CD4-positive, CD25-positive, alpha-beta regulatory T cell (primary cell): ENCODE data around the gene ID2. TPM values are rescaled to one million over a fixed set of nuclear protein-coding genes. Genes with fewer than 3 reads are reported as not detected.

Source experiments
- ATAC-seq, 2 donors: fragments of 150-1000 bp; cut with Tn5 transposase; one replicate each; pipeline ENCODE4 v1.10.0; 2021; ENCODE audit warnings: low read depth in 2 of 2, moderate number of reproducible peaks in 2 of 2, moderate library complexity in 1 of 2
- DNase-seq, 3 donors: peaks; one replicate each; pipeline versions ENCODE4 v3.0.0 to v3.0.0-alpha.2; 2012 to 2022; ENCODE audit warnings: mixed read lengths in 1 of 3
- H3K27ac ChIP-seq: one replicate; pipeline ENCODE4 v1.7.0; 2013; ENCODE audit warnings: mild to moderate bottlenecking, low read length; ENCODE audit not compliant: insufficient read depth, poor library complexity, severe bottlenecking
- H3K27me3 ChIP-seq: one replicate; pipeline ENCODE4 v1.7.0; 2013; ENCODE audit warnings: low read length; ENCODE audit not compliant: control insufficient read depth, insufficient read depth
- H3K36me3 ChIP-seq: one replicate; pipeline ENCODE4 v1.7.0; 2013; ENCODE audit warnings: mild to moderate bottlenecking, low read length, moderate library complexity; ENCODE audit not compliant: control insufficient read depth, insufficient read depth
- H3K4me1 ChIP-seq: 2 replicates; pipeline ENCODE4 v1.7.0; 2013; ENCODE audit warnings: mild to moderate bottlenecking, low read length; ENCODE audit not compliant: insufficient read depth, control insufficient read depth, poor library complexity, severe bottlenecking
- H3K4me3 ChIP-seq: one replicate; pipeline ENCODE4 v1.7.0; 2013; ENCODE audit warnings: low read depth, mild to moderate bottlenecking, low read length, moderate library complexity
- H3K9me3 ChIP-seq, 2 experiments: 1 replicate in 1 of 2; 2 replicates in 1 of 2; pipeline ENCODE4 v1.7.0; 2013; ENCODE audit warnings: low read length in 2 of 2, mild to moderate bottlenecking in 1 of 2, moderate library complexity in 1 of 2; ENCODE audit not compliant: control insufficient read depth in 2 of 2
- H3K27ac Mint-ChIP-seq, 3 donors: one replicate each; pipeline ENCODE4 v1.8.0; 2020 to 2022; ENCODE audit warnings: mild to moderate bottlenecking in 3 of 3, mixed read lengths in 3 of 3, moderate library complexity in 2 of 3
- H3K27me3 Mint-ChIP-seq: one replicate; pipeline ENCODE4 v1.8.0; 2022; ENCODE audit warnings: mild to moderate bottlenecking, mixed read lengths
- H3K36me3 Mint-ChIP-seq: one replicate; pipeline ENCODE4 v1.8.0; 2020; ENCODE audit warnings: mixed read lengths
- H3K4me1 Mint-ChIP-seq, 4 donors: one replicate each; pipeline ENCODE4 v1.8.0; 2020 to 2022; ENCODE audit warnings: mixed read lengths in 4 of 4, mild to moderate bottlenecking in 1 of 4
- H3K4me3 Mint-ChIP-seq, 4 donors: one replicate each; pipeline ENCODE4 v1.8.0; 2020 to 2022; ENCODE audit warnings: mild to moderate bottlenecking in 4 of 4, mixed read lengths in 4 of 4, moderate library complexity in 3 of 4
- H3K9me3 Mint-ChIP-seq, 7 donors: one replicate each; pipeline ENCODE4 v1.8.0; 2020 to 2022; ENCODE audit warnings: mixed read lengths in 7 of 7, mild to moderate bottlenecking in 3 of 7, moderate library complexity in 2 of 7
- polyA plus RNA-seq, 4 donors: library from polyadenylated mRNA; unstranded; fragments of 300-500 nt; fragmentation: Illumina TruSeq; gene quantifications; one replicate each; pipeline ENCODE4 v1.2.3, GENCODE V29; 2021
- total RNA-seq: library from RNA; stranded (reverse); gene quantifications from one replicate; pipeline ENCODE4 v1.2.3, GENCODE V29; 2022

The ID2 gene
- total and polyA plus RNA-seq, 5 donors from 2014 or later: 20.3 to 55.9 (median 26.5) TPM

- no peaks in the 10 kb centered on the region for H3K27me3 ChIP-seq
- Mint-ChIP-seq H3K9me3 (peaks cover 0 to 4% (median 0%) of the 10 kb centered on the region in 7 donors), H3K27me3 (peaks cover 6% of the 10 kb centered on the region), H3K36me3 (no peaks in the 10 kb centered on the region), H3K27ac (no peak overlapping the region), H3K4me3 (no peak overlapping the region), H3K4me1 (no peaks in the 10 kb centered on the region)
- no peak overlapping the region for H3K4me3 ChIP-seq
- H3K36me3 ChIP-seq: no peaks in the 10 kb centered on the region
- H3K4me1 ChIP-seq: no peaks in the 10 kb centered on the region
- no peak overlapping the region for H3K27ac ChIP-seq
- no peaks in the 10 kb centered on the region for H3K9me3 ChIP-seq
- ATAC-seq (no peak), DNase-seq (no peak)
These were observed 18.0 kb downstream of the ID2 start for GRCh38 chr2:8699839-8700238.

DNA sequence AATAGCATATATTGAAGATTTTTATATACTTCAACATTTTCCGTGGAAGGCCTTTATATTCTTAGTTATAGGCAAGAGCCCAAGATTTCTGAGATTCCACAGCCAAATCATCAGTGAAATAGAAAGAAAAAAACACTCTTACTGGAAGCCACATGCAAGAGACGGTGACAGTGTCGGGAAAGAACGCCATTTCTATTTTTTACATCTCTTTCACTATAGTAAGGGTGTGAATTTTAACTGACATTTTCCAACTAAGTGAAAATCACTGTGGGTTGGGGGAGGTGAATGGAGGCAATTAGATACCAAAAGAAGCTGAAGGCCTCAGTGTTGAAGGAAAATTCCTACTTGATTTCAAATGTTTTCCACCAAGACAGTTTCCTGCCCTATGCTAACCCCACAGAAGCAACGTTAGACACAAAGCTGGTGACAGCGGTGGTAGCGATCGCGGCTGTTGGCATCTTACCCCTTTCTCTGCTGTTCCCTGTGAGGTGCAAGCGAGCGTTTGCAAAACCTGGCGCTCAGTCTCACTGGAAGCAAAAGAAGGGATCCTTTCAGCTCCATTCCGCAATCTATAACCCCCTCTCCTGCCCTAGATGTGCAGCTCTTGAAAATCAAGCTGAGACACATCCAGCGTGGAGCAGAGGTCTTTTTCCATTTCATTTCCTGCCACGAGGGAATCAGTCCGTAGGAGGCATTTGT is 20.0 kb downstream of the ID2 start:
- ATAC-seq: no peak
- Mint-ChIP-seq H3K27me3 (no peaks in the 10 kb centered on the region), H3K4me1 (no peaks in the 10 kb centered on the region), H3K9me3 (peaks cover 0 to 4% (median 0%) of the 10 kb centered on the region in 7 donors), H3K27ac (no peak overlapping the region), H3K36me3 (no peaks in the 10 kb centered on the region), H3K4me3 (no peak overlapping the region)
- no peak for DNase-seq
- Histone ChIP-seq H3K36me3 (no peaks in the 10 kb centered on the region), H3K27ac (no peak overlapping the region), H3K4me1 (no peaks in the 10 kb centered on the region), H3K4me3 (no peak overlapping the region), H3K9me3 (no peaks in the 10 kb centered on the region), H3K27me3 (no peaks in the 10 kb centered on the region)

DNA sequence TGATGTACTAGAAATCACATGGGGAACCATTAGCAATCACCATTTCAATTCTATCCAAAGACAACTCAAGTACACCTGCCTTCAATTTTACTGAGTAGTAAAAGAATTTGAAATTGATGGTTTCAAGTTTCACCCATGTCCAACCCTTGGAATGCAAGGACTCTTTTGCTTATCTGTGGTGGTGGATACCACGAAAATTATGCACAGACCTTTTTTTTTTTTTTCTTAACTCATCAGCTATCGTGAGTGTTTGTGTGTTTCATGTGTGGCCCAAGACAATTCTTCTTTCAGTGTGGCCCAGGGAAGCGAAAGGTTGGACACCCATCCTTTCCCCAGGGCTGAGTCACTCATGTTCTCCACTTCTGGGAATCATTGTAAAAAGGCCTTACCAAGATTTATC is 23.1 kb downstream of the ID2 start:
- Mint-ChIP-seq H3K27me3 (peaks cover 7% of the 10 kb centered on the region), H3K4me1 (no peaks in the 10 kb centered on the region), H3K27ac (no peak overlapping the region), H3K4me3 (no peak overlapping the region), H3K36me3 (no peaks in the 10 kb centered on the region), H3K9me3 (peaks cover 0 to 2% (median 0%) of the 10 kb centered on the region in 7 donors)
- no peak for DNase-seq
- no peak for ATAC-seq
- Histone ChIP-seq H3K9me3 (no peaks in the 10 kb centered on the region), H3K4me3 (no peak overlapping the region), H3K4me1 (no peaks in the 10 kb centered on the region), H3K36me3 (no peaks in the 10 kb centered on the region), H3K27ac (no peak overlapping the region), H3K27me3 (no peaks in the 10 kb centered on the region)

DNA sequence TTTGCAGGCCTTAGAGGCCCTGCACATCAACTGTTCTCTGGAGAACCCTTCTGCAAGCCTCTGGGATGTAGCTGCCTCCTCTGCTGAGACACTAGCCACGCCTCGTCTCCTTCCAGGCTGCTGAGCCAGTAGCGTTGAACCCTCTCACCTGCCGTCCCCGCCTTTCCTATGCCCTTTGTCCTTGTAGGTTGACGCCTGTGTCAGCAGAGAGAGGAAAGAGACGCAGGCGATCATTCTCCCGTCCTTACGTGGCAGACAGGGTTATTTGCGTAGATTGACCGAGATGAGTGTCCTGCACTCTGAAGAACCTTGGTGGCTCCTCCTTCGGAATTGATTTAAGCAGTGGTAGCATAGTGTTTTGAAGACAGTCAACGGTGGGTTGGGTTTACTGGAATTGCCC is 27.8 kb downstream of the ID2 start:
- no peak for ATAC-seq
- H3K4me1 ChIP-seq: no peaks in the 10 kb centered on the region
- no peak overlapping the region for H3K27ac ChIP-seq
- no peak overlapping the region for H3K4me3 ChIP-seq
- no peak overlapping the region for H3K27ac Mint-ChIP-seq
- no peaks in the 10 kb centered on the region for H3K27me3 ChIP-seq
- no peaks in the 10 kb centered on the region for H3K36me3 ChIP-seq
- H3K9me3 ChIP-seq: no peaks in the 10 kb centered on the region
- DNase-seq: no peak
- H3K27me3 Mint-ChIP-seq: peaks cover 7% of the 10 kb centered on the region
- peaks cover 0 to 2% (median 0%) of the 10 kb centered on the region in 7 donors for H3K9me3 Mint-ChIP-seq
- no peaks in the 10 kb centered on the region for H3K36me3 Mint-ChIP-seq
- no peaks in the 10 kb centered on the region for H3K4me1 Mint-ChIP-seq
- H3K4me3 Mint-ChIP-seq: no peak overlapping the region

DNA sequence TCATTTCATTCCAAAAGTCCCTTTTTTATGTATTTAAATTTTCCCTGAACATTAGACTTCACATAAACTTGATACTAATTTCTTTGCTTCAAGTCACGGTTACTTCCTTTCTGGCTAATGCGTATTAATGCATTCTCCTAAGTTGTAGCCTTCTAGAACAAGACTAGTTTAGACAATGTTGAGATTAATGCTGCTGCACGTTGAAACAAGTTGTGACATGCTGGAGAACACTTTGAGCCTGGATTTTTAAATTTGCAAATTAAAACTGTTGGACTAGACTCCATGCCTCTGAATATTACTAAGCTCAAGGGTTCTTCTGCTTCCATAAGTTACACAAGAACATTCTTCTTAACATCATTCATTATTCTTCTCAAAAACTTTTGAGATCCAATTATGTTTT is 29.1 kb downstream of the ID2 start:
- no peak overlapping the region for H3K27ac ChIP-seq
- no peaks in the 10 kb centered on the region for H3K36me3 ChIP-seq
- Mint-ChIP-seq H3K36me3 (no peaks in the 10 kb centered on the region), H3K27me3 (peaks cover 7% of the 10 kb centered on the region), H3K27ac (no peak overlapping the region), H3K4me3 (no peak overlapping the region), H3K4me1 (no peaks in the 10 kb centered on the region), H3K9me3 (peaks cover 0 to 4% (median 2%) of the 10 kb centered on the region in 7 donors)
- no peak overlapping the region for H3K4me3 ChIP-seq
- no peak for DNase-seq
- no peak for ATAC-seq
- no peaks in the 10 kb centered on the region for H3K27me3 ChIP-seq
- H3K9me3 ChIP-seq: peaks cover 0 to 4% of the 10 kb centered on the region in 2 experiments
- H3K4me1 ChIP-seq: no peaks in the 10 kb centered on the region

DNA sequence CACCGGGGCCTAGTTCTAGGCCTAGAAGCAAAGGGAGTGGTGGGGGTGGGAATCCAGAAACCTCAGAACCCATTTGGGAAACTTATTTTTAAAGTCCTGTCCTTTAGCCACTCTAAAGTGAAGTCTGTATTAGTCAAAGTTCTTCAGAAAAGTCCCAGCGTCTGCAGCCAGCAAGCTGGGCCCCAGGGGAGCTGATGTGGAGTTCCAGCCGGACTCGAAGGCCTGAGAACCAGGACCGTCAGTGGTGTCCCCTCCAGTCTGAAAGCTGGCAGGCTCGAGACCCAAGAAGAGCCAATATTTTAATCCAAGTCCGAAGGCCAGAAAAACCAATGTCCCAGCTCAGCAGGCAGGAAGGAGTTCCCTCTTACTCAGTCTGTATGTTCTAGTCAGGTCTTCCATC is 32.4 kb downstream of the ID2 start:
- H3K4me1 ChIP-seq: no peaks in the 10 kb centered on the region
- no peak overlapping the region for H3K4me3 Mint-ChIP-seq
- peaks cover 0 to 7% (median 2%) of the 10 kb centered on the region in 7 donors for H3K9me3 Mint-ChIP-seq
- no peak overlapping the region for H3K27ac Mint-ChIP-seq
- no peak for ATAC-seq
- no peak overlapping the region for H3K4me3 ChIP-seq
- peaks cover 4% of the 10 kb centered on the region for H3K27me3 Mint-ChIP-seq
- no peaks in the 10 kb centered on the region for H3K4me1 Mint-ChIP-seq
- H3K36me3 ChIP-seq: no peaks in the 10 kb centered on the region
- peaks cover 0 to 5% of the 10 kb centered on the region in 2 experiments for H3K9me3 ChIP-seq
- H3K36me3 Mint-ChIP-seq: no peaks in the 10 kb centered on the region
- H3K27me3 ChIP-seq: no peaks in the 10 kb centered on the region
- H3K27ac ChIP-seq: no peak overlapping the region
- DNase-seq: no peak

GRCh38 chr2:8714971-8715370 is 33.1 kb downstream of the ID2 start:
- DNase-seq: no peak
- H3K27me3 Mint-ChIP-seq: peaks cover 4% of the 10 kb centered on the region
- no peak overlapping the region for H3K27ac Mint-ChIP-seq
- ATAC-seq: no peak
- no peaks in the 10 kb centered on the region for H3K27me3 ChIP-seq
- H3K4me3 Mint-ChIP-seq: no peak overlapping the region
- no peak overlapping the region for H3K4me3 ChIP-seq
- H3K9me3 Mint-ChIP-seq: peaks cover 0 to 7% (median 2%) of the 10 kb centered on the region in 7 donors
- H3K36me3 Mint-ChIP-seq: no peaks in the 10 kb centered on the region
- peaks cover 0 to 5% of the 10 kb centered on the region in 2 experiments for H3K9me3 ChIP-seq
- no peaks in the 10 kb centered on the region for H3K36me3 ChIP-seq
- H3K27ac ChIP-seq: no peak overlapping the region
- H3K4me1 Mint-ChIP-seq: no peaks in the 10 kb centered on the region
- H3K4me1 ChIP-seq: no peaks in the 10 kb centered on the region

- Mint-ChIP-seq H3K27me3 (peaks cover 4% of the 10 kb centered on the region), H3K4me1 (no peaks in the 10 kb centered on the region), H3K36me3 (no peaks in the 10 kb centered on the region), H3K9me3 (peaks cover 0 to 7% (median 1%) of the 10 kb centered on the region in 7 donors), H3K4me3 (no peak overlapping the region), H3K27ac (no peak overlapping the region)
- ATAC-seq: no peak
- H3K27ac ChIP-seq: no peak overlapping the region
- DNase-seq: no peak
- no peaks in the 10 kb centered on the region for H3K27me3 ChIP-seq
- no peaks in the 10 kb centered on the region for H3K4me1 ChIP-seq
- H3K9me3 ChIP-seq: peaks cover 0 to 5% of the 10 kb centered on the region in 2 experiments
- no peaks in the 10 kb centered on the region for H3K36me3 ChIP-seq
- H3K4me3 ChIP-seq: no peak overlapping the region
These were observed 37.7 kb downstream of the ID2 start for GRCh38 chr2:8719528-8719927.
